A549 (cell line): Measurements from ENCODE around the gene CLCN4. TPM values are rescaled to one million over a fixed set of nuclear protein-coding genes. Genes with fewer than 3 reads are reported as not detected.

Experiments
- ATAC-seq, 2 experiments: fragments of 200-7000 bp in 1 of 2; fragments of >200 bp in 1 of 2; cut with Nextera tagmentation in 1 of 2; cut with Tn5 transposase in 1 of 2; 3 replicates each; pipeline versions ENCODE4 v1.8.0 to v1.9.1; 2018 to 2020; ENCODE audit warnings: mild to moderate bottlenecking in 1 of 2, moderate library complexity in 1 of 2
- CTCF ChIA-PET: fragments of 300-600 bp; sonication (Branson Sonifier 250); formaldehyde crosslinking; extraction: SDS; loops from one replicate; lab custom pipeline; 2021; ENCODE audit warnings: antibody characterized with exemption, inconsistent platforms; lab: Yijun Ruan, JAX
- POLR2A ChIA-PET: fragments of 350-600 bp; formaldehyde crosslinking; extraction: SDS; loops from one replicate; lab custom pipeline; 2021; ENCODE audit warnings: antibody characterized with exemption, inconsistent platforms; lab: Yijun Ruan, JAX
- DNase-seq, 2 experiments: peaks; one replicate each; pipeline versions ENCODE4 v3.0.0 to v3.0.0-alpha.2; 2011 to 2016; ENCODE audit warnings: low read depth in 1 of 2, low spot score in 1 of 2
- FAIRE-seq: peaks from 2 replicates; lab custom pipeline; 2011; peaks lifted over from hg19 to GRCh38; lab: Jason Lieb, UNC
- H3K27ac ChIP-seq, 2 experiments: fragments of >200 bp; sonication (Bioruptor Twin); formaldehyde crosslinking; 3 replicates each; pipeline ENCODE4 v1.5.1; 2016 to 2017
- H3K4me1 ChIP-seq: fragments of >200 bp; sonication (Bioruptor Twin); formaldehyde crosslinking; 3 replicates; pipeline ENCODE4 v1.6.1; 2016
- H3K4me2 ChIP-seq: fragments of >200 bp; sonication (Bioruptor Twin); formaldehyde crosslinking; 3 replicates; pipeline ENCODE4 v1.6.1; 2016
- H3K4me3 ChIP-seq: fragments of >200 bp; sonication (Bioruptor Twin); formaldehyde crosslinking; 3 replicates; pipeline ENCODE4 v1.5.1; 2016
- H3K9me3 ChIP-seq: fragments of >200 bp; sonication (Bioruptor Twin); formaldehyde crosslinking; 3 replicates; pipeline ENCODE4 v1.6.1; 2016
- BHLHE40 ChIP-seq: IDR thresholded peaks from 2 replicates; pipeline ENCODE4 v1.6.1; 2012; ENCODE audit warnings: low read depth, low read length, inconsistent platforms
- CBX8 ChIP-seq: fragments of 200-600 bp; sonication (generic); IDR thresholded peaks from 2 replicates; pipeline ENCODE4 v1.6.1; 2016
- CHD2 ChIP-seq: fragments of 150-350 bp; IDR thresholded peaks from 2 replicates; pipeline ENCODE4 v1.6.1; 2014; ENCODE audit warnings: low read length; ENCODE audit not compliant: partially characterized antibody
- CHD4 ChIP-seq: fragments of 200-600 bp; sonication (generic); IDR thresholded peaks from 2 replicates; pipeline ENCODE4 v1.6.1; 2016; ENCODE audit warnings: antibody characterized with exemption, mild to moderate bottlenecking, borderline replicate concordance
- EHF ChIP-seq: fragments of 250-450 bp; sonication (Bioruptor Pico); IDR thresholded peaks from 2 replicates; pipeline ENCODE4 v1.5.0; 2020; ENCODE audit warnings: mild to moderate bottlenecking
- FOSL2 ChIP-seq, 2 experiments: fragments of 450-650 bp in 1 of 2; fragments of >200 bp in 1 of 2; sonication (Bioruptor Twin) in 1 of 2; formaldehyde crosslinking; IDR thresholded peaks; 2 replicates each; pipeline versions ENCODE4 v1.5.0 to v1.6.1; 2016 to 2020; ENCODE audit warnings: mild to moderate bottlenecking in 1 of 2, moderate library complexity in 1 of 2
- HDAC2 ChIP-seq: fragments of 200-600 bp; sonication (generic); IDR thresholded peaks from 2 replicates; pipeline ENCODE4 v1.6.1; 2016
- HEYL ChIP-seq: fragments of 250-450 bp; sonication (Bioruptor Pico); IDR thresholded peaks from 2 replicates; pipeline ENCODE4 v1.8.0; 2021; ENCODE audit warnings: mild to moderate bottlenecking, moderate library complexity
- HOXB5 ChIP-seq: fragments of 250-450 bp; sonication (Bioruptor Pico); IDR thresholded peaks from 2 replicates; pipeline ENCODE4 v1.5.0; 2020; ENCODE audit warnings: mild to moderate bottlenecking, moderate library complexity
- JUN ChIP-seq, 2 experiments: fragments of >200 bp; sonication (Bioruptor Twin); formaldehyde crosslinking; IDR thresholded peaks; 2 replicates in 1 of 2; 3 replicates in 1 of 2; pipeline ENCODE4 v1.6.1; 2016 to 2017
- JUNB ChIP-seq: fragments of >200 bp; sonication (Bioruptor Twin); formaldehyde crosslinking; IDR thresholded peaks from 2 replicates; pipeline ENCODE4 v1.6.1; 2016
- KDM1A ChIP-seq: fragments of 200-600 bp; sonication (generic); IDR thresholded peaks from 2 replicates; pipeline ENCODE4 v1.6.1; 2016; ENCODE audit warnings: low read depth, mild to moderate bottlenecking
- MAFK ChIP-seq: fragments of 450-650 bp; IDR thresholded peaks from 2 replicates; pipeline ENCODE4 v1.6.1; 2014; ENCODE audit not compliant: partially characterized antibody
- NPAS2 ChIP-seq: fragments of 250-450 bp; sonication (Bioruptor Pico); IDR thresholded peaks from 2 replicates; pipeline ENCODE4 v1.8.0; 2022; ENCODE audit warnings: mild to moderate bottlenecking, moderate library complexity, borderline replicate concordance
- PHF8 ChIP-seq: fragments of 200-600 bp; sonication (generic); IDR thresholded peaks from 2 replicates; pipeline ENCODE4 v1.6.1; 2016; ENCODE audit warnings: low read depth, mild to moderate bottlenecking, antibody characterized with exemption, moderate library complexity, borderline replicate concordance
- POLR2AphosphoS2 ChIP-seq: conservative IDR thresholded peaks from 2 replicates; pipeline ENCODE4 v1.6.1; 2012; ENCODE audit warnings: low read length, improper control_type of control experiment, inconsistent platforms
- RARB ChIP-seq: fragments of 250-450 bp; sonication (Bioruptor Pico); IDR thresholded peaks from 2 replicates; pipeline ENCODE4 v1.8.0; 2021; ENCODE audit warnings: mild to moderate bottlenecking, moderate library complexity
- RCOR1 ChIP-seq: fragments of 150-350 bp; IDR thresholded peaks from 2 replicates; pipeline ENCODE4 v1.6.1; 2014; ENCODE audit warnings: antibody characterized with exemption, low read length, low read depth
- RFX5 ChIP-seq: fragments of 450-650 bp; IDR thresholded peaks from 2 replicates; pipeline ENCODE4 v1.7.1; 2014; ENCODE audit warnings: antibody characterized with exemption, mild to moderate bottlenecking, moderate library complexity
- RNF2 ChIP-seq: fragments of 200-600 bp; sonication (generic); IDR thresholded peaks from 2 replicates; pipeline ENCODE4 v1.6.1; 2016; ENCODE audit warnings: low read depth, mild to moderate bottlenecking, antibody characterized with exemption, moderate library complexity, borderline replicate concordance
- SREBF2 ChIP-seq: fragments of 450-650 bp; IDR thresholded peaks from 2 replicates; pipeline ENCODE4 v1.6.1; 2014; ENCODE audit warnings: mild to moderate bottlenecking, moderate library complexity
- ZC3H11A ChIP-seq: fragments of 450-650 bp; IDR thresholded peaks from 2 replicates; pipeline ENCODE4 v1.6.1; 2014; ENCODE audit warnings: antibody characterized with exemption, mild to moderate bottlenecking
- ZFP36 ChIP-seq: fragments of 450-650 bp; IDR thresholded peaks from 2 replicates; pipeline ENCODE4 v1.6.1; 2014; ENCODE audit warnings: borderline replicate concordance; ENCODE audit not compliant: partially characterized antibody
- ZNF302 ChIP-seq: fragments of 250-450 bp; sonication (Bioruptor Pico); IDR thresholded peaks from 2 replicates; pipeline ENCODE4 v1.9.0; 2021; ENCODE audit warnings: inconsistent platforms, mild to moderate bottlenecking, moderate library complexity
- WGBS: methylation state at CpG from one replicate; pipeline ENCODE4 v1.1.6; 2017; ENCODE audit errors: missing lambda C conversion rate; 5-methylcytosine and 5-hydroxymethylcytosine counted together
- polyA plus RNA-seq, 4 experiments: library from polyadenylated mRNA; depleted of rRNA in 3 of 4; stranded (reverse); fragments of >200 nt; fragmentation: RNase III in 1 of 4; extraction: RNeasy Plus Mini Kit Qiagen cat#74134 plus additional on column Dnase treatment in 1 of 4; gene quantifications; 2 replicates in 3 of 4; 3 replicates in 1 of 4; pipeline ENCODE4 v1.2.3, GENCODE V29; 2011 to 2017
- TF ChIP-seq, protein P1 (sequence below): fragments of 250-450 bp; sonication (Bioruptor Pico); IDR thresholded peaks from 2 replicates; pipeline ENCODE4 v1.5.0; 2021; ENCODE audit warnings: mild to moderate bottlenecking, moderate library complexity, borderline replicate concordance
- TF ChIP-seq, protein P2 (sequence below): fragments of 450-650 bp; IDR thresholded peaks from 2 replicates; pipeline ENCODE4 v1.6.1; 2014; ENCODE audit warnings: antibody characterized with exemption
- TF ChIP-seq, protein P3 (sequence below): fragments of >200 bp; sonication (Bioruptor Twin); formaldehyde crosslinking; IDR thresholded peaks from 3 replicates; pipeline ENCODE4 v1.6.1; 2016

CLCN4 gene
- polyA plus RNA-seq, 2 of the 4 experiments (the other 2 are of a cell fraction) = 2.8 to 4.7 TPM

DNA sequence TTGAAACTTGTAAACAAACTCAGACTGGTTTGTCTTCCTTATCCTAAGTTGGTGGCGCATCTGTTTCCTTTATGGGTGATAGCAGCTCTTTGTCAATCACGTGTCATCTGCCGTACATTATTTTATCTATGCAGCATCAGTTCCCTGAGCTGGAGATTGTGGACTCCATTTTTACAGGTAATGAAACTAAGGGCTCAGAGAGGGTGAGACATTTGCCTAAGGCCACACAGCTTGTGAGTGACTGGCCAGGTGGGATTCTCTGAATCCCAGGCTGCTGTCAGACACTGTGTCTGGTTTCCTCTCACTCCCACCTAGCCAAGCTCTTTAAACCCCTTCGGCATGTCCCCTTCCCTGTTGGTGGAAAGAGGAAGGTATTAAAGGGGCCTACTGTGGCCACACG lies 41.7 kb upstream of the CLCN4 start:
- ChIA-PET POLR2A (no interaction called here), CTCF (interaction anchor here (0.9 to 9.8 kb wide), 3 partner anchors 20 to 127 kb away, joined by 4 to 216 read pairs (median 6); no protein-coding TSS in a partner anchor)
- ATAC-seq (no peak), FAIRE-seq (peak; percentile 84), DNase-seq (no peak)
- no peak overlapping the region for H3K4me2 ChIP-seq
- H3K4me1 ChIP-seq = no peaks in the 10 kb centered on the region
- no peak overlapping the region for H3K27ac ChIP-seq
- H3K4me3 ChIP-seq = no peak overlapping the region
- TF ChIP-seq ZFP36 (peak; percentile 28), JUN (IDR thresholded peaks at IDR 0.05) (no peak), HDAC2 (no peak), CHD2 (no peak)
- WGBS = 94% methylated on average over 5 of the region's 5 CpGs
- peaks cover 25% of the 10 kb centered on the region for H3K9me3 ChIP-seq

DNA sequence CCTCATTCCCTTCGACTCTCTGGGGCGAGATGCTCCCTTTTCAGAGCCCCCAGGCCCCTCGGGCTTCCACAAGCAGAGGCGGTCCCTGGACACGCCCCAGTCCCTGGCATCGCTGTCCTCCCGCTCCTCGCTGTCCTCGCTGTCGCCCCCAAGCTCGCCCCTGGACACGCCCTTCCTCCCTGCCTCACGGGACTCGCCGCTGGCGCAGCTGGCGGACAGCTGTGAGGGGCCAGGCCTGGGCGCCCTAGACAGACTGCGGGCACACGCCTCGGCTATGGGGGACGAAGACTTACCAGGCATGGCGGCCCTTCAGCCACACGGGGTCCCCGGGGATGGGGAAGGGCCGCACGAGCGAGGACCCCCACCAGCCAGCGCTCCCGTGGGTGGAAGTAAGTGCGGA lies 39.5 kb upstream of the CLCN4 start:
- CTCF ChIA-PET = interaction anchor here (1.3 to 9.8 kb wide), 4 partner anchors 27 to 130 kb away, joined by 3 to 216 read pairs (median 36); no protein-coding TSS in a partner anchor
- no peak for ATAC-seq
- Histone ChIP-seq H3K4me3 (no peak overlapping the region), H3K4me2 (no peak overlapping the region), H3K9me3 (peaks cover 46% of the 10 kb centered on the region), H3K27ac (no peak overlapping the region), H3K4me1 (no peaks in the 10 kb centered on the region)
- POLR2A ChIA-PET = no interaction called here
- no peak for DNase-seq
- TF ChIP-seq PHF8 = no peak
- TF ChIP-seq RARB (CRISPR knock-in tag) = no peak
- TF ChIP-seq CHD2 = no peak
- no peak for TF ChIP-seq RNF2
- no peak for TF ChIP-seq KDM1A
- TF ChIP-seq JUNB = no peak
- TF ChIP-seq FOSL2 (IDR thresholded peaks at IDR 0.05) = no peak
- no peak for TF ChIP-seq FOSL2 (CRISPR knock-in tag; IDR thresholded peaks at IDR 0.05)
- no peak for FAIRE-seq
- WGBS = 96% methylated on average over 12 of the region's 31 CpGs

DNA sequence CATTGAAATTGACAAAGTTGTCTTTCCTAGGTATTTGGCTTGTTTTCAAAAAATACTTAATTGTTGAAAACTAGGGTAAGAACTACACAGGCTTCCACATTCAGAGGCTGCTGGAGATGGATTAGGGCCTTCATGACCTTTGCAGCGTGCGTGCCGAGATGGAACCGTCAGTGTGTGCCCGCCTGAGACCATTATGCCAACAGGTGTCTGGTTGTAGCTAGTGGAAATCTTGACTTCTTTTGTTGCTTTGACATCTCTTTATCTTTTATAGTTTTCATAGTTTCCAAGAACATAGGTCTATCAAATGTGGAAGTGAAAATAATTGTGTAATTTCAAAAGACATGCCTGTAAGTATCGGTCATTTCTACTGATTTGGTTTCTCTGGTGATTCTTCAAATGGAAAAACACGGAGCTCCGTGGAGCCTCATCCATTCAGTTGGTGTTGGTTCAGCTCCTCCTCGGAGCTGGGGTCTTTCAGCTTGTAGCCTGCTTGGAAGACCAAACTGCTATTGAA lies 38.9 kb upstream of the CLCN4 start:
- WGBS = 94% methylated on average over 9 of the region's 9 CpGs

DNA sequence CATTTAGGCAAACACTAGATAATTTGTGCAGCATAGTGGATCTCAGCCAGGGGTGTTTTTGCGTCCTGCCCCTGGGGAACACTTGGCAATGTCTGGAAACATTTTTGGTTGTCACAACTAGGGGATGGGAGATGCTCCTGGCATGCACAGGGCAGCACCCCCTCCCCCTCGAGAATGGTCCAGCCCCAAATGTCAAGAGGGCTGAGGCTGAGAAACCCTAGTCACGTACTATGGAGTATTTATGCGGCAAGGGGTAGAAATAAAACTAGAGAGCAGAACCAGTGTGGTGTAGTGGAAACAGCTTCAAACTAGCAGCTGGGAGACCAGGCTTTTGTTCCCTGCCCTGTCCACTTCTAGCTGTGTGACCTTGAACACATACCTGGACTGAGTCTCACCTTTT lies 38.2 kb upstream of the CLCN4 start:
- 89% methylated on average over 4 of the region's 4 CpGs for WGBS
- H3K4me2 ChIP-seq = no peak overlapping the region
- peak overlapping the region; percentile 54 to 67; a peak in 4 of 6 replicates for H3K27ac ChIP-seq
- DNase-seq (no peak), ATAC-seq (no peak), FAIRE-seq (peak; percentile 86)
- POLR2A ChIA-PET = interaction anchor here (0.6 kb wide), 1 partner anchor 121 kb away, joined by 11 read pairs; no protein-coding TSS in a partner anchor
- peaks cover 55% of the 10 kb centered on the region for H3K9me3 ChIP-seq
- H3K4me1 ChIP-seq = no peaks in the 10 kb centered on the region
- H3K4me3 ChIP-seq = no peak overlapping the region
- CTCF ChIA-PET = interaction anchor here (1.1 to 9.8 kb wide), 37 partner anchors 9 to 655 kb away, joined by 3 to 216 read pairs (median 11); no protein-coding TSS in a partner anchor
- TF ChIP-seq SREBF2 = no peak
- TF ChIP-seq ZC3H11A = no peak
- TF ChIP-seq, protein P1, sequence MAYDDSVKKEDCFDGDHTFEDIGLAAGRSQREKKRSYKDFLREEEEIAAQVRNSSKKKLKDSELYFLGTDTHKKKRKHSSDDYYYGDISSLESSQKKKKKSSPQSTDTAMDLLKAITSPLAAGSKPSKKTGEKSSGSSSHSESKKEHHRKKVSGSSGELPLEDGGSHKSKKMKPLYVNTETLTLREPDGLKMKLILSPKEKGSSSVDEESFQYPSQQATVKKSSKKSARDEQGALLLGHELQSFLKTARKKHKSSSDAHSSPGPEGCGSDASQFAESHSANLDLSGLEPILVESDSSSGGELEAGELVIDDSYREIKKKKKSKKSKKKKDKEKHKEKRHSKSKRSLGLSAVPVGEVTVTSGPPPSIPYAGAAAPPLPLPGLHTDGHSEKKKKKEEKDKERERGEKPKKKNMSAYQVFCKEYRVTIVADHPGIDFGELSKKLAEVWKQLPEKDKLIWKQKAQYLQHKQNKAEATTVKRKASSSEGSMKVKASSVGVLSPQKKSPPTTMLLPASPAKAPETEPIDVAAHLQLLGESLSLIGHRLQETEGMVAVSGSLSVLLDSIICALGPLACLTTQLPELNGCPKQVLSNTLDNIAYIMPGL (CRISPR knock-in tag) = no peak
- no peak for TF ChIP-seq HEYL
- TF ChIP-seq MAFK = no peak
- no peak for TF ChIP-seq FOSL2 (IDR thresholded peaks at IDR 0.05)
- TF ChIP-seq FOSL2 (CRISPR knock-in tag; IDR thresholded peaks at IDR 0.05) = no peak
- no peak for TF ChIP-seq CHD4
- TF ChIP-seq, protein P2, sequence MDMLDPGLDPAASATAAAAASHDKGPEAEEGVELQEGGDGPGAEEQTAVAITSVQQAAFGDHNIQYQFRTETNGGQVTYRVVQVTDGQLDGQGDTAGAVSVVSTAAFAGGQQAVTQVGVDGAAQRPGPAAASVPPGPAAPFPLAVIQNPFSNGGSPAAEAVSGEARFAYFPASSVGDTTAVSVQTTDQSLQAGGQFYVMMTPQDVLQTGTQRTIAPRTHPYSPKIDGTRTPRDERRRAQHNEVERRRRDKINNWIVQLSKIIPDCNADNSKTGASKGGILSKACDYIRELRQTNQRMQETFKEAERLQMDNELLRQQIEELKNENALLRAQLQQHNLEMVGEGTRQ = no peak
- TF ChIP-seq POLR2AphosphoS2 = no peak
- TF ChIP-seq JUNB = no peak
- TF ChIP-seq ZNF302 (CRISPR knock-in tag) = no peak
- TF ChIP-seq EHF = no peak
- no peak for TF ChIP-seq CBX8

More for the DNA sequence above, 38.9 kb upstream of the CLCN4 start:
- no peak overlapping the region for H3K4me2 ChIP-seq
- peaks cover 53% of the 10 kb centered on the region for H3K9me3 ChIP-seq
- no peak for DNase-seq
- ATAC-seq = no peak
- ChIA-PET CTCF (interaction anchor here (1.1 to 9.8 kb wide), 22 partner anchors 9 to 139 kb away, joined by 3 to 216 read pairs (median 14); no protein-coding TSS in a partner anchor), POLR2A (no interaction called here)
- no peaks in the 10 kb centered on the region for H3K4me1 ChIP-seq
- H3K4me3 ChIP-seq = no peak overlapping the region
- TF ChIP-seq NPAS2 (CRISPR knock-in tag) (no peak), HOXB5 (CRISPR knock-in tag) (no peak), RFX5 (no peak), BHLHE40 (no peak), CBX8 (no peak), JUNB (no peak), RCOR1 (no peak), ZFP36 (no peak)
- TF ChIP-seq, protein P3, sequence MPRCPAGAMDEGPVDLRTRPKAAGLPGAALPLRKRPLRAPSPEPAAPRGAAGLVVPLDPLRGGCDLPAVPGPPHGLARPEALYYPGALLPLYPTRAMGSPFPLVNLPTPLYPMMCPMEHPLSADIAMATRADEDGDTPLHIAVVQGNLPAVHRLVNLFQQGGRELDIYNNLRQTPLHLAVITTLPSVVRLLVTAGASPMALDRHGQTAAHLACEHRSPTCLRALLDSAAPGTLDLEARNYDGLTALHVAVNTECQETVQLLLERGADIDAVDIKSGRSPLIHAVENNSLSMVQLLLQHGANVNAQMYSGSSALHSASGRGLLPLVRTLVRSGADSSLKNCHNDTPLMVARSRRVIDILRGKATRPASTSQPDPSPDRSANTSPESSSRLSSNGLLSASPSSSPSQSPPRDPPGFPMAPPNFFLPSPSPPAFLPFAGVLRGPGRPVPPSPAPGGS = no peak
- TF ChIP-seq, protein P2 = no peak
- no peak overlapping the region for H3K27ac ChIP-seq
- FAIRE-seq = no peak
